Mammary epithelial cell (primary cell): ENCODE results near the gene RPL15.
"Not testable (repeated sequence)": the region's sequence is repeated elsewhere in the genome, so short reads cannot be mapped to it uniquely, and the experiment has no call there.

ENCODE experiments used
- CTCF ChIP-seq, 2 donors: IDR thresholded peaks in 1 of 2; conservative IDR thresholded peaks in 1 of 2; 2 replicates each; pipeline ENCODE4 v1.5.1; 2011 to 2012; ENCODE audit warnings: inconsistent platforms in 2 of 2, low read length in 2 of 2, mild to moderate bottlenecking in 2 of 2, control low read depth in 1 of 2, low read depth in 1 of 2; ENCODE audit not compliant: insufficient read depth in 1 of 2; ENCODE audit errors: extremely low read depth in 1 of 2
- EZH2 ChIP-seq: IDR thresholded peaks from 2 replicates; pipeline ENCODE4 v1.6.1; 2012; ENCODE audit warnings: low read length, inconsistent platforms, borderline replicate concordance

GRCh38 chr3:23917679-23918303 is 859 bp downstream of the RPL15 start:
- TF ChIP-seq EZH2; CTCF (conservative IDR thresholded peaks at IDR 0.05 in 1 of 2, IDR thresholded peaks at IDR 0.05 in 1 of 2; ENCODE audit: extremely low read depth in 1 of 2, insufficient read depth in 1 of 2, low read depth in 1 of 2, low read length in 2 of 2): not testable (repeated sequence)
